ENCODE measurements around the gene FAM222A. TPM values are rescaled to one million over a fixed set of nuclear protein-coding genes. Genes with fewer than 3 reads are reported as not detected.

Gene FAM222A
- total RNA-seq, 2 donors from 2014 or later = 0.62 to 0.79 TPM

DNA sequence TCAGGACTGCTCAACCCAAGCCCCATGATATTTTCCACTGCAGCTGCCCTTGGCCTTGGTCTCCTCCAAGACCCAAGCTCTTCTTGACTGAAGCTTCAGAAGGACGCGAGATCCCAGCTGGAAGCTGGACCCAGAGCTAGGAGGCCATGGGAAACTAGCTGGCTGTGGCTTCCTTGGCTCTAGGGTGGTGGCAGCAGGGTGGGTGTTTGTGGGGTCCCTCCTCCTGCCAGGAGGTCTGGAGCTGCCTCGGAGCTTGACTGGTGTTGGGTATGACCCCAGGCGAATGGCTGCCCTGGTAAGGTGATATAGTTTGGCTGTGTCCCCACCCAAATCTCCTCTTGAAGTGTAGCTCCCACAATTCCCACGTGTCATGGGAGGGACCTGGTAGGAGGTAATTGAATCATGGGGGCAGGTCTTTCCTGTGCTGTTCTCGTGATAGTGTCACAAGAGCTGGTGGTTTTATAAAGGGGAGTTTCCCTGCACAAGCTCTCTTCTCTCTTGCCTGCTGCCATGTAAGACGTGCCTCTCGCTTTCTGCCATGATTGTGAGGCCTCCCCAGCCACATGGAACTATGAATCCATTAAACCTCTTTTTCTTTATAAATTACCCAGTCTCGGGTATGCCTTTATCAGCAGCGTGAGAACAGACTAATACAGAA, 68.2 kb downstream of the FAM222A start:
- DNase-seq (ENCODE audit: low spot score) = no peak
- intact Hi-C loops (cut with DNase I) = no loop called here

- no peak for DNase-seq (ENCODE audit: low spot score)
- intact Hi-C loops (cut with DNase I) = no loop called here
Measured at GRCh38 chr12:109782326-109782703, 68.7 kb downstream of the FAM222A start.

GRCh38 chr12:109783135-109783964, 69.7 kb downstream of the FAM222A start:
- intact Hi-C loops (cut with DNase I) = no loop called here

GRCh38 chr12:109783965-109784244, 70.3 kb downstream of the FAM222A start:
- DNase-seq (ENCODE audit: low spot score) = no peak

More at GRCh38 chr12:109783135-109783964, 69.7 kb downstream of the FAM222A start:
- no peak for DNase-seq (ENCODE audit: low spot score)

DNA sequence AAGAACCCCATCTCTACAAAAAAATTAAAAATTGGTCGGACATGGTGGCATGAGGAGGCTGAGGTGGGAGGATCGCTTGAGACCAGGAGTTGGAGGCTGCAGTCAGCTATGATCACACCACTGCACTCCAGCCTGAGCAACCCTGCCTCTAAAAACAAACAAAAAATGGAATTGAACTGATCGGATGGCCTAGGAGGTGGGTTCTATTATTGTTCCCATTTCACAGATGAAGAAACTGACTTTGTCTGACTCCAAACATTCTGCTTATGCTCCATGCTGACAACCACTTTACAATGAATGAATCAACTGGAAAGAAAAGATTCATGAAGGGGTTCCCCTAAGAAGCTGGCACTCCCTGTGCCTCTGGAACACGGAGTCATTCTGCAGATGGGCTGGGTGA, 72.2 kb downstream of the FAM222A start:
- intact Hi-C loops (cut with DNase I) = loop anchor here in 1 of 2 donors (1.0 kb wide), 1 partner anchor 39 kb away; no protein-coding TSS in a partner anchor
- no peak for DNase-seq (ENCODE audit: low spot score)

More at GRCh38 chr12:109783965-109784244, 70.3 kb downstream of the FAM222A start:
- intact Hi-C loops (cut with DNase I) = no loop called here

DNA sequence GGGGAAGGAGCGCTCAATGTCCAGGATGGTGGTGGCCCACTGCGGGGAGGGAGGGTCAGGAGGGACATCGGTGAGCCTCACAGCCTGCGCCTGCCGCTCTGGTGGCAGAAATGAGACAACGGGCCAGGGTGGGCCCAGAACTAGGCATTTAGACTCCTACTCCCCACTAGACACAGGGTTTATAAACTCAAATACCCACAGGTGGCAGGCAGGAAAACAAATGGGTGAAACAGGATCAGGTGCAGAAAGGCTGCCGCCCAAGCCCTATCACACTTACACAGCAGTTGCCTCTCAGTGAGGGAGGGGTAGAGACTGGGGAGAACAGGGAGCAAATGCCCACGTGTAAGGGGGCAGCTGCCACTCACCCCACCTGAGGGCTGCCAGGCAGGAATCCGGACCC, 73.2 kb downstream of the FAM222A start:
- intact Hi-C loops (cut with DNase I) = no loop called here

DNA sequence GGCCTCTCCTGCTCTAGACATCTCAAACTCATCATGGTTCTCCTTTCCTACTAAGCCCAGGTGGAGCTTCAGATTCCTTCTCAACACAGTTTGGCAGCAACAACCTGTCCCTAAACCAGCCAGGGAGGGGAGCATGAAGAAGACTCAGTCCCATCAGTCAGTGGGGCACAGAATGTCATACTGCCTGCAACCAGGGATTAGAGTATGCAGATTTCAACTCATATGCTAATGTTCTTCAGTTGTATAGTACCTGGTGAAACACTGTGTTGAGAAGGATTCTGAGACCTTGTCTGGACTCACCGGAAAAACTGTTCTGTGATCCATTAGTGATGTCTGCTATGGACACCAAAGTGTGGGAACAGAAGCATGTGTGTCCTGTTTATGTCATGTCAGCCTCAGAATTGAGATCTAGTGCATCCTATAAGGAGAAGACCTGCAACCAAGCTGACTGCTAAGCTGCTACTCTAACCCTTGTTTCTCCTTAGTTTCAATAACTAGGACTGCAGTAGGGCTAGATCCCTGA, 76.0 kb downstream of the FAM222A start:
- intact Hi-C loops (cut with DNase I) = loop anchor here in 1 of 2 donors (5.0 kb wide), 1 partner anchor 1387 kb away; no protein-coding TSS in a partner anchor
- no peak for DNase-seq (ENCODE audit: low spot score)

More for the DNA sequence above, 73.2 kb downstream of the FAM222A start:
- no peak for DNase-seq (ENCODE audit: low spot score)

GRCh38 chr12:109792992-109793391, 79.4 kb downstream of the FAM222A start:
- intact Hi-C loops (cut with DNase I) = loop anchor here in 1 of 2 donors (5.0 kb wide), 1 partner anchor 1391 kb away; no protein-coding TSS in a partner anchor

GRCh38 chr12:109793411-109793810, 79.8 kb downstream of the FAM222A start:
- no peak for DNase-seq (ENCODE audit: low spot score)
- intact Hi-C loops (cut with DNase I) = loop anchor here in 1 of 2 donors (5.0 kb wide), 1 partner anchor 1391 kb away; no protein-coding TSS in a partner anchor

More at GRCh38 chr12:109792992-109793391, 79.4 kb downstream of the FAM222A start:
- no peak for DNase-seq (ENCODE audit: low spot score)

DNA sequence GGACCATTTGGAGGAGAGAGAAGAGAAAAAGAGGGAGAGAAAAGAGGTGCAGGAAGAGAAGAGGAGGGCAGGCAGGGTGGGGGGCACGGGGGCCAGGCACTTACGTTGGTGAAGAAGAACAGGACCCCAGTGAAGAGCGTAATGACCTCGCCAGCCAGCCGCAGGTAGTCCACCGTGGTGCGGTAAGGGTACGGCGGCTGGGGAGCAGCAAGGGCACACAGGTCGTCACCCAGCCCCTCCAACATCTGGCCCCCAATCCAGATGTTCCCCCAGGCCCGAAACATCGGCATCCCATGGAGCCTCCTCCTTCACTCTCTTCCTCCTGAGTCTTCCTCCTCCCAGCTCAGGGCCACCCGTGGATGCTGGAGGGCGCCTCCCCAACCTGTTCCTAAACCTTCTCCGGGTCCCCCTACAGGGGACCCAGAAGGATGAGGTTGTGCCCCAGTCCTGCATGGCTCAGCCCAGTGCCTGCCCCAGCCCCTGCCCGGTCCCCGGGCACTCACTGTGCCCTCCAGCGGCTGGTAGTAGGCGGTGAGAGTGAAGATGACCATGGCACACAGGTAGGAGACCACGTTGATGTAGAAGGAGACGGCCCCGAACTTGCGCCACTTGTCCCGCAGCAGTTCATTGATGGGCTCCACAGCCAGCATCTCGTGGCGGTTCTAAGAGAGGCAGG, 80.3 kb downstream of the FAM222A start:
- intact Hi-C loops (cut with DNase I) = loop anchor here in 1 of 2 donors (5.0 kb wide), 1 partner anchor 1392 kb away; no protein-coding TSS in a partner anchor
- no peak for DNase-seq (ENCODE audit: low spot score)

DNA sequence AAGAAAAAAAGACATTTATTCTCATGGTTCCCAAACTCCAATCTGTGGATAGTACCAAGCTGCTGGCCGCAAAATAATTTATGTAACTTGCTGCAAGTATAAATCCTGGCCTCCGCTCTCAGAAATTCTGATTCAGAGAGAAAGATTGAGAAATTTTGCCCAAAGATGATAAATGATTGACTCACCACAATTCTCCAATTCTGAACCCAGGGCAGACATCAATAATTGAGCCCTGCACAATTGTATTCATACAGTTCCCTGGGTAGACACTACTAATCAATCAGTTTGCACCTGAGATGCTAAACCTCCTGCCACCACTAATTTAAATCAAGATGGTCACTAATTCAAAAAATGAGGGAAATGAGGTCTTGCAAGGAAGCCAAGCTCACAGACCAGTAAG, 81.4 kb downstream of the FAM222A start:
- intact Hi-C loops (cut with DNase I) = no loop called here
- no peak for DNase-seq (ENCODE audit: low spot score)

DNA sequence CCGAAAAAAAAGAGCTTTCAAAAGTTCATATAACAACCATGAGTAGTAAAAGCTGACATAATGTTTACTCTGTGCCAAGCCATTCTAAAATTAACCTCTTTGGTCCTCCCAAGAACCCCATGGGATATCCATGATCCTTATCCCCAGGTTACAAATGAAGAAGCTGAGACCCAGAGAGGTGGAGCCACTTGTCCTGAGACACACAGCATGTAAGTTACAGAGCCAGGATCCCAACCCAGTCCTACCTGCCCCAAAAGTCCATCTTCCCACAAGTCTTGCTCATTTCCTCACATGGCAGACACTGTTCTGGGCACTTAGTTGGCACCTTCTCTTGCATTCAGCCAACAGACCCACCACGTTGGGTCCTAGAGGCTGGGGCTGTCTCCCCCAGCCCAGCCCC, 82.4 kb downstream of the FAM222A start:
- intact Hi-C loops (cut with DNase I) = no loop called here
- no peak for DNase-seq (ENCODE audit: low spot score)

DNA sequence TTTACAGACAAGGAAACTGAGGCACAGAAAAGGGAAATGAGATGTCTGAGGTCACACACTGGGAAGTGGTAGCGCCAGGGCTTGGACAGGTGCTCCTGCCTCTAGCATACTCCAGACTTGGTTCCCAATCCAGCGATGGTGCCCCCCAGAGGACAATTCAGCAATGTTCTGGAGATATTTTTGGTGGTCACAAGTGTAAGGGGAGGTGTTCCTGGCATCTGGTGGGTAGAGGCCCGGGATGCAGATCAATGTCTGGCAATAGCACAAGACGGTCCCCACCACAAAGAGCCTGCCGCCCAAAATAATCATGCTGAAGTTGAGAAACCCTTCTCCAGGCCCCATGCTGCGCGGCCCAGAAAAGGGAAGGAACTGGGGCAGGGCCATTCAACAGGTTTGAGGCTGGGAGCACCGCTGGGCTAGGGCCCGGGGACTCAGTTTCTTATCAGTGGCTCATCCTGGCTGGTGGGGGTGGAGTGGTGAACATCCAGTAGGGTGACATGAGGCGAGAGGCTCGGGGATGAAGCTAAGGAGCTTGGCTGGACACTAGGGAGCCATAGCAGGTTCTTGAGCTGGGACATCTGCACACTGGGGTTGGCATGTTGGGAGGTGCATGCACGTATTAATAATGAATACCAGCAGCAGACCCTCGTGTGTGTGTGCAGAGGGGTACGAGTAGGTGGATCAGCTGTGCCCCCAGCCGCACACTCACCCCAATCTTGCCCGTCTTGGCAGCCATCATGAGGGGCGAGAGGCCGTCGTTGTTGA, 84.5 kb downstream of the FAM222A start:
- no peak for DNase-seq (ENCODE audit: low spot score)
- intact Hi-C loops (cut with DNase I) = no loop called here

GRCh38 chr12:109798691-109799090, 85.1 kb downstream of the FAM222A start:
- no peak for DNase-seq (ENCODE audit: low spot score)
- intact Hi-C loops (cut with DNase I) = no loop called here

GRCh38 chr12:109800536-109800935, 86.9 kb downstream of the FAM222A start:
- no peak for DNase-seq (ENCODE audit: low spot score)
- intact Hi-C loops (cut with DNase I) = loop anchor here (10.0 kb wide), 2 partner anchors 74 to 84 kb away; partner anchors contain the start of gene GLTP (in 1 of the 2)

DNA sequence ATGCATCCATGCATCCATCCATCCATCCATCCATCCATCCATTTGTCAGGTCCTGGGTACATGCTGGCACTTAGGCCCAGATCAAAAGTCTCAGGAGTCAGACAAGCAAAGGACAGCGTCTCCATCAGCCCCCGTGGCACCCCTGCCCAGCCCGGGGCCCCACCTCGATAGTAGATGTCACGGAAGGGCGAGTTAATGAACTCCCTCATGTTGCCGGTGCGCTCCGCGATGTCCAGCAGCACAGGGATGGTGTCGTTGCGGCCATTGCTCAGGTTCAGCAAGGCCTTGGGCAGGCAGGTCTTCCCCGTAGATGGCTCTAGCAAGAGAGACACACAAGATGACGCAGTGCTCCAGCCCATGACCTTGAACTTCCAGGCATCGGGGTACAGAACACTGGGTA, 89.2 kb downstream of the FAM222A start:
- no peak for DNase-seq (ENCODE audit: low spot score)
- intact Hi-C loops (cut with DNase I) = loop anchor here (10.0 kb wide), 2 partner anchors 72 to 82 kb away; partner anchors contain the start of gene GLTP (in 1 of the 2)

GRCh38 chr12:109803678-109804077, 90.1 kb downstream of the FAM222A start:
- DNase-seq (ENCODE audit: low spot score) = no peak
- intact Hi-C loops (cut with DNase I) = loop anchor here (10.0 kb wide), 2 partner anchors 71 to 81 kb away; partner anchors contain the start of gene GLTP (in 1 of the 2)

Measured in posterior vena cava (tissue), 2 donors.